Mononuclear cell (primary cell): ENCODE data around the gene CABLES2. TPM values are rescaled to one million over a fixed set of nuclear protein-coding genes. Genes with fewer than 3 reads are reported as not detected.

Experiments used
- H3K27me3 ChIP-seq: 2 replicates; pipeline ENCODE4 v1.6.0; 2011; ENCODE audit warnings: low read length, control low read depth; ENCODE audit not compliant: insufficient read depth
- H3K4me1 ChIP-seq: 2 replicates; pipeline ENCODE4 v1.5.1; 2011; ENCODE audit warnings: mild to moderate bottlenecking, low read length, control low read depth; ENCODE audit not compliant: insufficient read depth
- H3K4me3 ChIP-seq: 2 replicates; pipeline ENCODE4 v1.5.1; 2011; ENCODE audit warnings: mild to moderate bottlenecking, low read length, moderate library complexity
- H3K9me3 ChIP-seq: 2 replicates; pipeline ENCODE4 v1.5.1; 2011; ENCODE audit warnings: low read depth, mild to moderate bottlenecking, control low read depth, low read length
- total RNA-seq: library from RNA; depleted of rRNA; stranded (reverse); fragments of >200 nt; gene quantifications from one replicate; pipeline ENCODE4 v1.2.3, GENCODE V29; 2012

Gene CABLES2
- total RNA-seq = 1.9 TPM

GRCh38 chr20:62407221-62407992, at the start of gene CABLES2:
Gene CABLES2, minus strand, starts transcription at chr20:62407285. Its CDS starts 9 bp downstream, at chr20:62407276.
- H3K4me3 ChIP-seq = peak within 1 kb of the TSS; percentile 46
- no peaks in the 10 kb centered on the region for H3K9me3 ChIP-seq
- peaks cover 35% of the 10 kb centered on the region for H3K4me1 ChIP-seq
- H3K27me3 ChIP-seq = no peaks in the 10 kb centered on the region

GRCh38 chr20:62455929-62456328, 48.8 kb upstream of the CABLES2 start:
- H3K27me3 ChIP-seq = no peaks in the 10 kb centered on the region
- H3K4me3 ChIP-seq = no peak overlapping the region
- H3K4me1 ChIP-seq = no peaks in the 10 kb centered on the region
- no peaks in the 10 kb centered on the region for H3K9me3 ChIP-seq

- Histone ChIP-seq H3K4me3 (no peak overlapping the region), H3K9me3 (no peaks in the 10 kb centered on the region), H3K27me3 (no peaks in the 10 kb centered on the region), H3K4me1 (no peaks in the 10 kb centered on the region)
These were observed 48.0 kb upstream of the CABLES2 start for GRCh38 chr20:62454904-62455636.

- Histone ChIP-seq H3K4me3 (no peak overlapping the region), H3K9me3 (no peaks in the 10 kb centered on the region), H3K4me1 (no peaks in the 10 kb centered on the region), H3K27me3 (no peaks in the 10 kb centered on the region)
These were observed 46.2 kb upstream of the CABLES2 start for GRCh38 chr20:62453186-62453808.

GRCh38 chr20:62452475-62453095, 45.5 kb upstream of the CABLES2 start:
- Histone ChIP-seq H3K4me3 (no peak overlapping the region), H3K9me3 (no peaks in the 10 kb centered on the region), H3K4me1 (no peaks in the 10 kb centered on the region), H3K27me3 (no peaks in the 10 kb centered on the region)

- H3K4me3 ChIP-seq = no peak overlapping the region
- H3K9me3 ChIP-seq = no peaks in the 10 kb centered on the region
- no peaks in the 10 kb centered on the region for H3K27me3 ChIP-seq
- H3K4me1 ChIP-seq = no peaks in the 10 kb centered on the region
These were observed 44.9 kb upstream of the CABLES2 start for GRCh38 chr20:62451970-62452369.

GRCh38 chr20:62451156-62451767, 44.2 kb upstream of the CABLES2 start:
- no peaks in the 10 kb centered on the region for H3K4me1 ChIP-seq
- H3K27me3 ChIP-seq = no peaks in the 10 kb centered on the region
- H3K9me3 ChIP-seq = no peaks in the 10 kb centered on the region
- no peak overlapping the region for H3K4me3 ChIP-seq

GRCh38 chr20:62449951-62450691, 43.0 kb upstream of the CABLES2 start:
- Histone ChIP-seq H3K4me1 (no peaks in the 10 kb centered on the region), H3K4me3 (no peak overlapping the region), H3K9me3 (no peaks in the 10 kb centered on the region), H3K27me3 (no peaks in the 10 kb centered on the region)

- H3K4me3 ChIP-seq = no peak overlapping the region
- no peaks in the 10 kb centered on the region for H3K27me3 ChIP-seq
These were observed 41.7 kb upstream of the CABLES2 start for GRCh38 chr20:62448788-62449187.

GRCh38 chr20:62448038-62448437, 41.0 kb upstream of the CABLES2 start:
- H3K27me3 ChIP-seq = no peaks in the 10 kb centered on the region
- no peaks in the 10 kb centered on the region for H3K4me1 ChIP-seq
- no peaks in the 10 kb centered on the region for H3K9me3 ChIP-seq

More at GRCh38 chr20:62448788-62449187, 41.7 kb upstream of the CABLES2 start:
- Histone ChIP-seq H3K9me3 (no peaks in the 10 kb centered on the region), H3K4me1 (no peaks in the 10 kb centered on the region)

GRCh38 chr20:62446888-62447869, 40.1 kb upstream of the CABLES2 start:
- no peaks in the 10 kb centered on the region for H3K4me1 ChIP-seq
- no peaks in the 10 kb centered on the region for H3K27me3 ChIP-seq
- H3K4me3 ChIP-seq = no peak overlapping the region
- H3K9me3 ChIP-seq = no peaks in the 10 kb centered on the region

More at GRCh38 chr20:62448038-62448437, 41.0 kb upstream of the CABLES2 start:
- no peak overlapping the region for H3K4me3 ChIP-seq

- no peaks in the 10 kb centered on the region for H3K9me3 ChIP-seq
- H3K4me1 ChIP-seq = no peaks in the 10 kb centered on the region
- H3K4me3 ChIP-seq = no peak overlapping the region
- no peaks in the 10 kb centered on the region for H3K27me3 ChIP-seq
These were observed 39.4 kb upstream of the CABLES2 start for GRCh38 chr20:62446481-62446880.
